ENCODE data around the gene RASSF7.

DNA sequence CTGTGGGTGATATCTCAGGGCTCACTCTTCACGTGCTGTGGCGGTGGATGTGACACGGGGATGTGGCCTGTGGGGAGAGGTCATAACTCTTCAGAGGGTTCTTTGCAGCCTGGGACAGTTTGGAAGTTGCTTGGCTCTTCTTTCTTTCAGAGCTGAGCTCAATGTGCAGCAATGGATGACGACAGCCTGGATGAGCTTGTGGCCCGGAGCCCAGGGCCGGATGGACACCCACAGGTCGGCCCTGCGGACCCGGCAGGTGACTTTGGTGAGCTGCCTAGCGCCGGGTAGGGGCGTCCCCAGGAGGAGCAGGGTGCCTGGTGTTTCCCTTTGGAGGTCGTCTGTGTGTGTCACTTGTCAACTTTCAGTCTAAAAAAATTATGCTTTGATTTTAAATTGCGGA, 20.6 kb downstream of the RASSF7 start:
- TF ChIP-seq, protein P1, sequence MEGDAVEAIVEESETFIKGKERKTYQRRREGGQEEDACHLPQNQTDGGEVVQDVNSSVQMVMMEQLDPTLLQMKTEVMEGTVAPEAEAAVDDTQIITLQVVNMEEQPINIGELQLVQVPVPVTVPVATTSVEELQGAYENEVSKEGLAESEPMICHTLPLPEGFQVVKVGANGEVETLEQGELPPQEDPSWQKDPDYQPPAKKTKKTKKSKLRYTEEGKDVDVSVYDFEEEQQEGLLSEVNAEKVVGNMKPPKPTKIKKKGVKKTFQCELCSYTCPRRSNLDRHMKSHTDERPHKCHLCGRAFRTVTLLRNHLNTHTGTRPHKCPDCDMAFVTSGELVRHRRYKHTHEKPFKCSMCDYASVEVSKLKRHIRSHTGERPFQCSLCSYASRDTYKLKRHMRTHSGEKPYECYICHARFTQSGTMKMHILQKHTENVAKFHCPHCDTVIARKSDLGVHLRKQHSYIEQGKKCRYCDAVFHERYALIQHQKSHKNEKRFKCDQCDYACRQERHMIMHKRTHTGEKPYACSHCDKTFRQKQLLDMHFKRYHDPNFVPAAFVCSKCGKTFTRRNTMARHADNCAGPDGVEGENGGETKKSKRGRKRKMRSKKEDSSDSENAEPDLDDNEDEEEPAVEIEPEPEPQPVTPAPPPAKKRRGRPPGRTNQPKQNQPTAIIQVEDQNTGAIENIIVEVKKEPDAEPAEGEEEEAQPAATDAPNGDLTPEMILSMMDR (IDR thresholded peaks at IDR 0.05; ENCODE audit: insufficient read depth, low read depth, low read length): no peak
- TF ChIP-seq EZH2 (IDR thresholded peaks at IDR 0.05; ENCODE audit: insufficient read depth, low read length): no peak
